ENCODE data around the gene C9orf50.

The C9orf50 gene

GRCh38 chr9:129583308-129584038, 37.4 kb downstream of the C9orf50 start:
- H3K4me1 ChIP-seq (ENCODE audit: insufficient read depth, poor library complexity, severe bottlenecking), result no peaks in the 10 kb centered on the region
- no peaks in the 10 kb centered on the region for H3K36me3 ChIP-seq (ENCODE audit: low read depth)
- no peaks in the 10 kb centered on the region for H3K27me3 ChIP-seq (ENCODE audit: insufficient read depth, poor library complexity, severe bottlenecking)
- H3K4me3 ChIP-seq (ENCODE audit: severe bottlenecking), result no peak overlapping the region
- no peak for DNase-seq (ENCODE audit: low spot score)
- ATAC-seq (ENCODE audit: low read depth), result no peak
- H3K27ac ChIP-seq (ENCODE audit: poor library complexity, severe bottlenecking), result no peak overlapping the region
- H3K9me3 ChIP-seq (ENCODE audit: severe bottlenecking), result no peaks in the 10 kb centered on the region
- no peak for TF ChIP-seq CTCF (IDR thresholded peaks at IDR 0.05; ENCODE audit: poor library complexity, severe bottlenecking)

GRCh38 chr9:129582855-129583254, 38.0 kb downstream of the C9orf50 start:
- no peak for DNase-seq (ENCODE audit: low spot score)
- no peak overlapping the region for H3K27ac ChIP-seq (ENCODE audit: poor library complexity, severe bottlenecking)
- H3K9me3 ChIP-seq (ENCODE audit: severe bottlenecking), result no peaks in the 10 kb centered on the region
- H3K4me3 ChIP-seq (ENCODE audit: severe bottlenecking), result no peak overlapping the region
- no peaks in the 10 kb centered on the region for H3K4me1 ChIP-seq (ENCODE audit: insufficient read depth, poor library complexity, severe bottlenecking)
- no peaks in the 10 kb centered on the region for H3K27me3 ChIP-seq (ENCODE audit: insufficient read depth, poor library complexity, severe bottlenecking)
- no peak for TF ChIP-seq CTCF (IDR thresholded peaks at IDR 0.05; ENCODE audit: poor library complexity, severe bottlenecking)
- no peak for ATAC-seq (ENCODE audit: low read depth)
- no peaks in the 10 kb centered on the region for H3K36me3 ChIP-seq (ENCODE audit: low read depth)

GRCh38 chr9:129581505-129582189, 39.3 kb downstream of the C9orf50 start:
- H3K4me3 ChIP-seq (ENCODE audit: severe bottlenecking), result no peak overlapping the region
- no peak for TF ChIP-seq CTCF (IDR thresholded peaks at IDR 0.05; ENCODE audit: poor library complexity, severe bottlenecking)
- DNase-seq (ENCODE audit: low spot score), result no peak
- no peaks in the 10 kb centered on the region for H3K27me3 ChIP-seq (ENCODE audit: insufficient read depth, poor library complexity, severe bottlenecking)
- ATAC-seq (ENCODE audit: low read depth), result no peak
- no peaks in the 10 kb centered on the region for H3K4me1 ChIP-seq (ENCODE audit: insufficient read depth, poor library complexity, severe bottlenecking)
- H3K27ac ChIP-seq (ENCODE audit: poor library complexity, severe bottlenecking), result no peak overlapping the region
- H3K36me3 ChIP-seq (ENCODE audit: low read depth), result no peaks in the 10 kb centered on the region
- H3K9me3 ChIP-seq (ENCODE audit: severe bottlenecking), result no peaks in the 10 kb centered on the region

GRCh38 chr9:129580211-129580915, 40.5 kb downstream of the C9orf50 start:
- no peaks in the 10 kb centered on the region for H3K4me1 ChIP-seq (ENCODE audit: insufficient read depth, poor library complexity, severe bottlenecking)
- H3K9me3 ChIP-seq (ENCODE audit: severe bottlenecking), result no peaks in the 10 kb centered on the region
- ATAC-seq (ENCODE audit: low read depth) (no peak), DNase-seq (ENCODE audit: low spot score) (no peak)
- H3K27me3 ChIP-seq (ENCODE audit: insufficient read depth, poor library complexity, severe bottlenecking), result no peaks in the 10 kb centered on the region
- H3K27ac ChIP-seq (ENCODE audit: poor library complexity, severe bottlenecking), result no peak overlapping the region
- no peak for TF ChIP-seq CTCF (IDR thresholded peaks at IDR 0.05; ENCODE audit: poor library complexity, severe bottlenecking)
- no peaks in the 10 kb centered on the region for H3K36me3 ChIP-seq (ENCODE audit: low read depth)
- H3K4me3 ChIP-seq (ENCODE audit: severe bottlenecking), result no peak overlapping the region

Data from RWPE2 (cell line).